ENCODE measurements around the gene DPH7. TPM values are rescaled to one million over a fixed set of nuclear protein-coding genes. Genes with fewer than 3 reads are reported as not detected.
"Not testable (repeated sequence)": the region's sequence is repeated elsewhere in the genome, so short reads cannot be mapped to it uniquely, and the experiment has no call there.

DPH7 gene
- total RNA-seq, 1 experiment from 2014 or later = 31.7 TPM

DNA sequence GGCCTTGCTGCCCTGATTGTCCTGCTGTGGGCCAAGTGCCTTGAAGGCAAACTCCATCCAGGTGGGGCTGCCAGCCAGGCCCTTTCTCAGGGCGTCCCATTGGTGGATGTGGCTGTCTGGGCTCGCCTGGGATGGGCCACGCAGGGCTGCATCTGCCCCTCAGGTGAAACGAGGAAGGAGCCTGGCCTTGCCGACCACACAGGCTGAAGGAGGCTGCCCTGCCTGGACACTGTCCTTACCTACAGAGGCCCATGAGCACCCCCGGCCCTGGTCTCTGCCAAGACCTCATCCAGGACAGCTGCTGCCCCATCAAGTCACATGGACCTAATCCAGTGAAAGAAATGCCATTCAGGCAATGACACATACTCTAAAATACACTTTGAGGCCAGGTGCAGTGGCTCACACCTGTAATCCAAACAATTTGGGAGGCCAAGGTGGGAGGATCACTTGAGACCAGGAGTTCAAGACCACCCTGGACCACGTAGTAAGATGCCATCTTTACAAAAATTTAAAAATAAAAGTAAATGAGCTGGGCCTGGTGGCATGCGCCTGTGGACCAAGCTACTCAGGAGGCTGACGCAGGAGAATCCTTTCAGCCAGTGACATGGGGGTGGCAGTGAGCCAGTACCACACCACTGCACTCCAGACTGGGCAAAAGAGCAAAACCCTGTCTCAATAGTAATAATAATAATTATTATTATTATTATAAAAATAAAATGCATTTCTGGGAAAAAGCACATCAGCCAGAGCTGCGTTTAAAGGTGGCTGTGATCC, 62.4 kb downstream of the DPH7 start:
- H3K27ac ChIP-seq = no peak overlapping the region
- no peaks in the 10 kb centered on the region for H3K36me3 ChIP-seq
- H3K27me3 ChIP-seq = no peaks in the 10 kb centered on the region
- DNase-seq = no peak
- H3K4me3 ChIP-seq = no peak overlapping the region
- no peaks in the 10 kb centered on the region for H3K9me3 ChIP-seq (replicated peaks)
- no peaks in the 10 kb centered on the region for H3K4me1 ChIP-seq

DNA sequence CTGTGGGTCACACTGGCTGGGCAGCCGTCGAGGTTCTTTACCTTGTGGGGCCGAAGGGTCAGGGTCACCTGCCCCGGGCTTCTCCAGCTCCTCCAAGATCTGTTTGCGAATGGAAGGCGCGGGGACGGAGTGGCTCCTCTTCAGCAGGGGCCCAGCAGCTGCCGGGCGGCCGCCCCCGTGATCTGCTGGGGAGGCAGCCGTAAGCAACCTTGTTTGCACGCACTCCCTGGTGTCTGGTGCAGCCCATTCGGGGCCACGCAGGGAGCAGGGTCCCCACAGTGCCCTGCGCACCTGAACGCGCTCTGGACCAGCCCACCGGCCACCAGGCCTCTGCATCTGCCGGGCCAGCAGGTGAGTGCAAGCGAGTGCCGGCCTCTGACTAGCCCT, 63.4 kb downstream of the DPH7 start:
- no peaks in the 10 kb centered on the region for H3K36me3 ChIP-seq
- no peaks in the 10 kb centered on the region for H3K27me3 ChIP-seq
- H3K27ac ChIP-seq = no peak overlapping the region
- H3K4me1 ChIP-seq = no peaks in the 10 kb centered on the region
- H3K4me3 ChIP-seq = no peak overlapping the region
- no peaks in the 10 kb centered on the region for H3K9me3 ChIP-seq (replicated peaks)
- no peak for DNase-seq

DNA sequence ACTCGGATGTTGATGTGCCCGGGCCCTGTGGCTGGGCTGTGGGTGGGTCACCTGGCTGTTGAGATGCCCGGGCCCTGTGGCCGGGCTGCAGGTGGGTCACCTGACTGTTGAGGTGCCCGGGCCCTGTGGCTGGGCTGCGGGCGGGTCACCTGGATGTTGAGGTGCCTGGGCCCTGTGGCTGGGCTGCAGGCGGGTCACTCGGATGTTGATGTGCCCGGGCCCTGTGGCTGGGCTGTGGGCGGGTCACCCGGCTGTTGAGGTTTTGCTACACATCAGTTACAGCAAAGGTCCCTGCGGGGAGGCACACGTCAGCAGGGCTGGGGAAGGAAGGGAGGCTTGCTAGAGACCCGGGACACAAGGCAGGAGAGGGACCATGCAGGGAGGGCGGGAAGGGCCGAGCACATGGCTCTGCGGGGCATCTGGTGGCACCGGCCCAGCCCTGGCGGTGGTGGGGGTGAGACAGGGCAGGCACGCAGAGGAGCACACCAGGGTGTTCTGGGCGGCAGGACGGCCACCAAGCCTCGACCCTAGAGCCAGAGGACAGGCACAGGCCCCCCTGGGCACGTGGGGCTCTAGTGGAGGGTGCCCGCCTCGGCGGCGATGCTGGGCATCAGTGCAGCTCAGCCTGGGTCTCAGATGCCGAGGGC, 63.9 kb downstream of the DPH7 start:
- Histone ChIP-seq H3K27ac (no peak overlapping the region), H3K9me3 (replicated peaks) (no peaks in the 10 kb centered on the region)

DNA sequence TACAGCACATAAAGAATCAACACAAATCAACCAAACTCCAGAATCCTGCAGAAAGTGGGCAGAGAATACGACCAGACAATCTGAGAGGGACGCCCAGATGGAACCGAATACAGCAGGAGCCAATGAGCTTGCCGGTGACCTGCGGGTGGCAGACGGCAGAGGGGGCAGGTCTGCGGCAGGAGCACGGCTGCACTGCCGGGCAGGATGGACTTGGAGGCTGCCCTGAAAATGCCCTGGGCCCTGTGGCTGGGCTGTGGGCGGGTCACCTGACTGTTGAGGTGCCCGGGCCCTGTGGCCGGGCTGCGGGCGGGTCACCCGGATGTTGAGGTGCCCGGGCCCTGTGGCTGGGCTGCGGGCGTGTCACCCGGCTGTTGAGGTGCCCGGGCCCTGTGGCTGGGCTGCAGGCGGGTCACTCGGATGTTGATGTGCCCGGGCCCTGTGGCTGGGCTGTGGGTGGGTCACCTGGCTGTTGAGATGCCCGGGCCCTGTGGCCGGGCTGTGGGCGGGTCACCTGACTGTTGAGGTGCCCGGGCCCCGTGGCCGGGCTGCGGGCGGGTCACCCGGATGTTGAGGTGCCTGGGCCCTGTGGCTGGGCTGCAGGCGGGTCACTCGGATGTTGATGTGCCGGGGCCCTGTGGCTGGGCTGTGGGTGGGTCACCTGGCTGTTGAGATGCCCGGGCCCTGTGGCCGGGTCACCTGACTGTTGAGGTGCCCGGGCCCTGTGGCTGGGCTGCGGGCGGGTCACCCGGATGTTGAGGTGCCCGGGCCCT, 64.7 kb downstream of the DPH7 start:
- H3K27ac ChIP-seq; H3K9me3 ChIP-seq (replicated peaks); H3K4me1 ChIP-seq: not testable (repeated sequence)

More for the DNA sequence above, 63.9 kb downstream of the DPH7 start:
- no peaks in the 10 kb centered on the region for H3K36me3 ChIP-seq
- H3K27me3 ChIP-seq = no peaks in the 10 kb centered on the region
- H3K4me3 ChIP-seq = no peak overlapping the region
- no peak for DNase-seq
- H3K4me1 ChIP-seq = no peaks in the 10 kb centered on the region

DNA sequence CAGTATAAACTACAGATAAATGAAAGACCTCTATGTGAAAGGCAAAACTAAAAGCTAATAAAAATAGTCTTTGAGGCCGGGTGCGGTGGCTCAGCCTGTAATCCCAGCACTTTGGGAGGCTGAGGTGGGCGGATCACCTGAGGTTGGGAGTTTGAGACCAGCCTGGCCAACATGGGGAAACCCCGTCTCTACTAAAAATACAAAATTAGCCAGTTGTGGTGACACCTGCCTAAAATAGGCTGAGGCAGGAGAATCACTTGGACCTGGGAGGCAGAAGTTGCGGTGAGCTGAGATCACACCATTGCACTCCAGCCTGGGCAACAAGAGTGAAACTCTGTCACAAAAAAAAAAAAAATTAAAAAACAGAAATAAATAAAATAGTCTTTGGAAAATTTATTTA, 65.6 kb downstream of the DPH7 start:
- not testable (repeated sequence) for H3K36me3 ChIP-seq; H3K4me1 ChIP-seq; DNase-seq; H3K4me3 ChIP-seq; H3K27ac ChIP-seq; H3K27me3 ChIP-seq; H3K9me3 ChIP-seq (replicated peaks)

More for the DNA sequence above, 64.7 kb downstream of the DPH7 start:
- not testable (repeated sequence) for H3K36me3 ChIP-seq, H3K27me3 ChIP-seq, H3K4me3 ChIP-seq, DNase-seq

DNA sequence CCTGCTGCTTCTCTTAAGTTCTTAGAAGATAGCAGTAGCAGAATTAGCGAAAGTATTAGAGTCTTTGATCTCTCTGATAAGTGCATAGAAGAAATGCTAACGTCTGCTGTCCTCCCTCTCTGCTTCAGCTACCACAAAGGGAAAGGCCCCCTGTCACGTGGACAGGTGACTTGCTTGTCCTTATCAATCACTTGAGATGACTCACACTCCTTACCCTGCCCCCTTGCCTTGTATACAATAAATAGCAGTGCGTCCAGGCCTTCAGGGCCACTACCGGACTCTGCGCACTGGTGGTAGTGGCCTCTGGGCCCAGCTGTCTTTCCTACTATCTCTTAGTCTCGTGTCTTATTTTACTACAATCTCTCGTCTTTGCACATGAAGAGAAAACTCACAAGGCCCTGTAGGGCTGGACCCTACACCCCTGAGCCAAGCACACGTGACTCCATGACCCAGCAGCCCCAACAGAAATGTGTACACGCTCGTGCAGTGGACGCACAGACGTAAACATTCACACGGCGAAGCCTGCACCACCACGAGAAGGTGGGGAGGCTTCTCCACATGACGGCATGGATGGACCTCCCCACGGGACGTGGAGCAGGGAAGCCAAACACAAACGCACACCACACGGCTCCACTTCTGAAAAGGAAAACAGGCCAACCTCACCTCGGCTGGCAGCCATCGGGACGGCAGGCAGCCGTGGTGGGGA, 66.8 kb downstream of the DPH7 start:
- Histone ChIP-seq H3K36me3 (no peaks in the 10 kb centered on the region), H3K27ac (no peak overlapping the region), H3K9me3 (replicated peaks) (no peaks in the 10 kb centered on the region), H3K4me3 (no peak overlapping the region), H3K4me1 (0 out of 2 replicates have a peak, but pooled peaks cover 3% of the 10 kb centered on the region), H3K27me3 (no peaks in the 10 kb centered on the region)
- DNase-seq = no peak

DNA sequence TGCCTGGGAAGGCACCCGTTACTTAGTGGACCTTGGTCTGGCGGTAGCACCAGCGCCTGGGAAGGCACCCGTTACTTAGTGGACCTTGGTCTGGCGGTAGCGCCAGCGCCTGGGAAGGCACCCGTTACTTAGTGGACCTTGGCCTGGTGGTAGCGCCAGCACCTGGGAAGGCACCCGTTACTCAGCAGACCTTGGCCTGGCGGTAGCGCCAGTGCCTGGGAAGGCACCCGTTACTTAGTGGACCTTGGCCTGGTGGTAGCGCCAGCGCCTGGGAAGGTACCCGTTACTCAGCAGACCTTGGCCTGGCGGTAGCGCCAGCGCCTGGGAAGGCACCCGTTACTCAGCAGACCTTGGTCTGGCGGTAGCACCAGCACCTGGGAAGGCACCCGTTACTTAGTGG, 67.6 kb downstream of the DPH7 start:
- H3K9me3 ChIP-seq (replicated peaks); H3K36me3 ChIP-seq; H3K4me3 ChIP-seq; DNase-seq; H3K27me3 ChIP-seq; H3K27ac ChIP-seq; H3K4me1 ChIP-seq: not testable (repeated sequence)

DNA sequence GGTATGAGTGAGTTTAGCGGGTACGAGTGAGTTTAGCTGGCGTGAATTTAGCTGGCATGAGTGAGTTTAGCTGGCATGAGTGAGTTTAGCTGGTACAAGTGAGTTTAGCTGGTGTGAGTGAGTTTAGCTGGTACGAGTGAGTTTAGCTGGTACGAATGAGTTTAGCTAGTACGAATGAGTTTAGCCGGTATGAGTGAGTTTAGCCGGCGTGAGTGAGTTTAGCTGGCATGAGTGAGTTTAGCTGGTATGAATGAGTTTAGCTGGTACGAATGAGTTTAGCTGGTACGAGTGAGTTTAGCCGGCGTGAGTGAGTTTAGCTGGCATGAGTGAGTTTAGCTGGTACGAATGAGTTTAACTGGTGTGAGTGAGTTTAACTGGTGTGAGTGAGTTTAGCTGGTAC, 69.5 kb downstream of the DPH7 start:
- no peak for DNase-seq
- H3K27me3 ChIP-seq = no peaks in the 10 kb centered on the region
- peaks cover 10% of the 10 kb centered on the region for H3K4me1 ChIP-seq
- H3K36me3 ChIP-seq = no peaks in the 10 kb centered on the region
- no peak overlapping the region for H3K27ac ChIP-seq
- no peaks in the 10 kb centered on the region for H3K9me3 ChIP-seq (replicated peaks)
- H3K4me3 ChIP-seq = no peak overlapping the region

DNA sequence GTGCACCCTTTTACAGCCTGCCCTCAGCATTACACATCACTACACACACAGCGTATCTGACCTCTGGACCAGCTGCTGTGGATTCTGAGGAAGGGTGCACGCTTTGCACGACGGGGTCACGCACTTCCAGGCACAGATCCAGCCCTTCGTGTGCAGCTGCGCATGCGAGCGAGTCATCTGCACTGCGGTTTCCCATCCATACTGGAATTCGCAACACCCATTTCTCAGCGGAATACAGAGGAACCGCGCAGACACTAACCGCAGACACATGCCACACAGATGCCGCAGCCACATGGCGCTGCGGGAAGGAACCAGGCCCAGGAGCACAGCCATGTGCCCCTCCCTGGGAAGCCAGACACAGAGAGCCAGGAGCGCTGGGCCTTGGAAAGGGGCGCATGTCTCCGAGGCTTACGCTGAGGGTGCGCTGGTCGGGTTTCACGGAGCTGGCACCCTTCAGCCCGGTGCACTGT, 72.0 kb downstream of the DPH7 start:
- Histone ChIP-seq H3K27ac (no peak overlapping the region), H3K4me3 (peak overlapping the region; percentile 14; the same call in 1 of the 2 replicates), H3K9me3 (replicated peaks) (no peaks in the 10 kb centered on the region), H3K4me1 (peaks cover 10% of the 10 kb centered on the region), H3K36me3 (no peaks in the 10 kb centered on the region), H3K27me3 (no peaks in the 10 kb centered on the region)
- DNase-seq = peak; percentile 79 to 81

DNA sequence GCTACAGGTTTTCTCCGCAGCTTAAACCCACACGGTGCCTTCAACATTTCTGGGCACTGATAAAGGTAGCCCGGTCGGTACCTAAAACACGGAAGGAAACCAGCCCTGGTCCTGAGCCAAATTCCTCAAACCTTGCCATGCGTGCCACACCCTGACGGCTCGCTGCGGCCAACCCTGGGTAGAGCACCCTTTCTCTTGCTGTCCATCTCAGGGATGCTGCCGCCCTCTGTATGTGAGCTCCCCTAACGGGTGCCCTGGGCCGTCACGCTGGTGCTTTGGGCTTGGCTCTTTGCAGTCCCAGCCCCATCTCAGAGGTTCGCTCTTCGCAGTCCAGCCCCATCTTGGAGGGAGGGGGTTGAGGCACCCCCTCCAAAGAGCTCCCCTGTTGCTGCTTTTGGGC, 72.5 kb downstream of the DPH7 start:
- Histone ChIP-seq H3K27ac (no peak overlapping the region), H3K9me3 (replicated peaks) (no peaks in the 10 kb centered on the region), H3K4me3 (no peak overlapping the region), H3K36me3 (no peaks in the 10 kb centered on the region), H3K4me1 (peaks cover 10% of the 10 kb centered on the region), H3K27me3 (no peaks in the 10 kb centered on the region)
- no peak for DNase-seq

DNA sequence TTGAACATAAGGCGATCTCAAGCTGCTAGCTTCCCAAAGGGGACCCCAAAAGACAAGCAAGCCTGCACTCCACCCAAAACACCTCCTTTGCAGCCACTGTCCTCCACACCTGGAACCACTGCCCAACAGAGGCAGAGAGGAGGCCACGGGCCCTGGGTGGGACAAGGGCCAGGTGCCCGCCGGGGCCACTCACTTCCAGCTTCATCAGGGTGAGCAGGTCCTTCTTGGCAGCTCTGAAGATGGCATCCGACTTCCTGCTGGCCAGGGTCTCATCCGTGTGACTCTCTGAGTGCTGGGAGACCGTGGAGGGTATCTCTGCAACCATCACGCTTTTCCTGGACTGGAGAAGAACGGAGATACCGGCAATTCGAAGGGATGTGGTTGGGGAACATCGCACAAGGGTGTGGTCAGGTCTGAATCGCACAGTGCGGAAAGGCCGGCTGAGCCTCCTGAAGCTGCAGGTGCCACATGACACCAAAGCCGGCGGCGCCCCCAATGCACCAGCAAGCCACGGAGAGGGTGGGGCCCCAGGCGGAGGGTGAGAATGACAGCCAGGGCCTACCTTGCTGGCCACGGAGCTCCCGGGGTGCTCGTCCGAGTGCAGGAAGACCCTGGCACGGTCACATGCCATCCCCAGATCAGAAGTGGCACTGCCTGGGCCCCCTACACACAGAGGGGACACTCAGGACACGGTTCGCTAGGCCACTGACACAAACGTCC, 73.1 kb downstream of the DPH7 start:
- H3K9me3 ChIP-seq (replicated peaks) = no peaks in the 10 kb centered on the region
- H3K36me3 ChIP-seq = no peaks in the 10 kb centered on the region

More for the DNA sequence above, 73.1 kb downstream of the DPH7 start:
- H3K27me3 ChIP-seq = no peaks in the 10 kb centered on the region
- H3K27ac ChIP-seq = no peak overlapping the region
- H3K4me1 ChIP-seq = peaks cover 13% of the 10 kb centered on the region
- DNase-seq = no peak
- no peak overlapping the region for H3K4me3 ChIP-seq
